ENCODE measurements around the gene KLF8. TPM values are rescaled to one million over a fixed set of nuclear protein-coding genes. Genes with fewer than 3 reads are reported as not detected.
A peak's percentile ranks its signal among the peaks of the same experiment; 100 is the strongest.
"Not testable (repeated sequence)": the region's sequence is repeated elsewhere in the genome, so short reads cannot be mapped to it uniquely, and the experiment has no call there.

The KLF8 gene
- total RNA-seq: 3.1 TPM
- long read RNA-seq: 0 reads

GRCh38 chrX:56232221-56233082 is at the start of gene KLF8:
TSS of gene KLF8 (plus strand) at chrX:56232356. CDS start at chrX:56233335, 979 bp downstream.
- peak; percentile 64 for DNase-seq (ENCODE audit: missing footprints)
- ATAC-seq: peak; percentile 79
- intact Hi-C loops (cut with DNase I): loop anchor here (10.0 kb wide), 1 partner anchor 1098 kb away; no protein-coding TSS in a partner anchor

- intact Hi-C loops (cut with DNase I); ATAC-seq; DNase-seq (ENCODE audit: missing footprints): not testable (repeated sequence)
Measured at GRCh38 chrX:56206945-56207344, 25.2 kb upstream of the KLF8 start.

DNA sequence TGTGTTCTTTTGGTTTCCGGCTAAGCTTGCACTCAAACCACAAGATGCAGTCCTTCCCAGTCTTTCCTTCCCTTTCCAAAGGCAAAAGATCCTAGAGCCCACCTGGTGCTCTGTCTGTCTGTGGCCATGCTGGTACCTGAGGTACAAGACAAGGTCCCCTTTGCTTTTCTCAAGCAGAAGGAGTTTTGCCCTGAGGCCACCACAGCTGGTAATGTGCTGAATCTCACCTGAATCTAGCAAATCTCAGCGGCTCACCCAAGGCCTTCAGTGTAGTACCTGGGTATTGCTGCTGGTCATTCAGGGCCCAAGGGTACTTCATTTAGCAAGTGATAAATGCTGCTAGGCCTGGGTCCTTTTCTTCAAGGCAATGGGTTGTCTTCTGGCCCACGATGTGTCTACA is 20.5 kb upstream of the KLF8 start:
- DNase-seq (ENCODE audit: missing footprints) (no peak), ATAC-seq (no peak)
- intact Hi-C loops (cut with DNase I): no loop called here

- intact Hi-C loops (cut with DNase I): no loop called here
Measured at GRCh38 chrX:56216332-56216731, 15.8 kb upstream of the KLF8 start.

DNA sequence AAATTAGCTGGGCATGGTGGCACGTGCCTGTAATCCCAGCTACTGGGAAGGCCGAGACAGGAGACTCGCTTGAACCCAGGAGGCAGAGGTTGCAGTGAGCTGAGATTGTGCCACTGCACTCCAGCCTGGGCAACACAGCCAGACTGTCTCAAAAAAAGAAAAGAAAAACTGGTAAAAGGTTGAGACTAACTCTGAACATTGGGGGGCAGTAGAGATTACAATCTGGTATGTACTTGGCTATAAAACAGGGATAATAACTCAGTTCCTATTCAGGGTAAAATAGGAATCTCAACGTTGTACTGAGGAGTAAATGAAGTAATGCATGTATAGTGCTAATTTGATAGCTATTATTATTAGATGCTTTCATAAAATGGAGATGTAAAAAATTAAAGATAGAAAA is 12.5 kb upstream of the KLF8 start:
- ATAC-seq (no peak), DNase-seq (ENCODE audit: missing footprints) (no peak)
- intact Hi-C loops (cut with DNase I): no loop called here

More at GRCh38 chrX:56216332-56216731, 15.8 kb upstream of the KLF8 start:
- DNase-seq (ENCODE audit: missing footprints) (no peak), ATAC-seq (no peak)

GRCh38 chrX:56221101-56221500 is 11.1 kb upstream of the KLF8 start:
- intact Hi-C loops (cut with DNase I): no loop called here
- ATAC-seq (no peak), DNase-seq (ENCODE audit: missing footprints) (no peak)

- DNase-seq (ENCODE audit: missing footprints) (no peak), ATAC-seq (no peak)
- intact Hi-C loops (cut with DNase I): no loop called here
Measured at GRCh38 chrX:56222473-56223000, 9.6 kb upstream of the KLF8 start.

GRCh38 chrX:56226980-56227379 is 5.2 kb upstream of the KLF8 start:
- intact Hi-C loops (cut with DNase I): no loop called here
- no peak for DNase-seq (ENCODE audit: missing footprints)
- ATAC-seq: no peak

GRCh38 chrX:56228914-56229313 is 3.2 kb upstream of the KLF8 start:
- intact Hi-C loops (cut with DNase I): no loop called here
- DNase-seq (ENCODE audit: missing footprints): no peak
- ATAC-seq: peak; percentile 57

GRCh38 chrX:56231537-56232090 is 542 bp upstream of the KLF8 start:
- intact Hi-C loops (cut with DNase I): loop anchor here (10.0 kb wide), 1 partner anchor 1097 kb away; no protein-coding TSS in a partner anchor
- DNase-seq (ENCODE audit: missing footprints): no peak
- no peak for ATAC-seq

- DNase-seq (ENCODE audit: missing footprints) (no peak), ATAC-seq (no peak)
- intact Hi-C loops (cut with DNase I): loop anchor here (10.0 kb wide), 1 partner anchor 1098 kb away; no protein-coding TSS in a partner anchor
Measured at GRCh38 chrX:56233100-56233499, 944 bp downstream of the KLF8 start.

DNA sequence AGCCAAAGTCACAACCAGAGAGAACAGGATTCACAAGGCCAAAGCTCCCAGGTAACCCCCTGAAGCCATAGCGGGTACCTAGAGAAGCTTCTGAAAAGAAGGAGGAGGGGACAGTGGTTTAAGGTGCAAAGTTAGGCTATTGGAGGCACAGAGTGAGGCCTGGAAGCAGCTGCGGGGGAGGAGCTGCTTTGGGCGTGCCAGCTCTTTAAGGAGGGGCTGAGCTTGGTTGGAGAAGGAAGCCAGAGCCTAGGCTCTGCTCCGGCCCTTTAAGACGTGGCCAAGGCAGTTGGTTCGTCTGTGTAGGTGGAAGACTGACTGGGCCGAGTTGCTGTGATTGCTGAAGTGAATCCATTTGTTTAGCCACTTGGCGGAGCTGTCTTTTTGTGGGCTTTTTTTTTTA is 1.5 kb downstream of the KLF8 start:
- intact Hi-C loops (cut with DNase I): loop anchor here (10.0 kb wide), 1 partner anchor 1099 kb away; no protein-coding TSS in a partner anchor

DNA sequence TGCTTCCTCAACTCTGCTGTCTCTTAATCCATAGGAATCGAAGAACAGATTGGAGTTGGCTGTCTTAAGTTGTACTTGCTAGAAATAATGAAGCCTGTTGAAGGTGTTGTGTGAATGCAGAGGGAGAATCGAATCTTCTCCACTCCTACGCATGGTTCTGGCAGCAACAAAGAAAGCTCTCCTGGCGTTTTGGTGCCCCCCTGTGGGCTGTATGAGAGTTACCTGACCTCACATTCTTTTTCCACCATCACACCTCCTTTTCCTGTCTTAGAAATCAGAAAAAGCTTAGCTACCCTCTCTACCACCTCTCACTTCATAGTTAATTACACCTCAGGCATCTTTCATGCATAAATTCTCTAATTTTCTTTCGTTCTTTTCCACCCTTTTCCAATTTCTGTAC is 16.3 kb downstream of the KLF8 start:
- ATAC-seq (no peak), DNase-seq (ENCODE audit: missing footprints) (no peak)
- intact Hi-C loops (cut with DNase I): loop anchor here (10.0 kb wide), 1 partner anchor 524 kb away; no protein-coding TSS in a partner anchor

More for the DNA sequence above, 1.5 kb downstream of the KLF8 start:
- peak; percentile 91 for ATAC-seq
- peak; percentile 75 for DNase-seq (ENCODE audit: missing footprints)

GRCh38 chrX:56253832-56254703 is 21.9 kb downstream of the KLF8 start:
- intact Hi-C loops (cut with DNase I): no loop called here
- ATAC-seq: no peak
- no peak for DNase-seq (ENCODE audit: missing footprints)

- ATAC-seq (no peak), DNase-seq (ENCODE audit: missing footprints) (no peak)
- intact Hi-C loops (cut with DNase I): no loop called here
Measured at GRCh38 chrX:56268888-56269287, 36.7 kb downstream of the KLF8 start.

GRCh38 chrX:56278692-56279091 is 46.5 kb downstream of the KLF8 start:
- ATAC-seq (no peak), DNase-seq (ENCODE audit: missing footprints) (no peak)
- intact Hi-C loops (cut with DNase I): no loop called here

GRCh38 chrX:56279863-56280262 is 47.7 kb downstream of the KLF8 start:
- ATAC-seq (no peak), DNase-seq (ENCODE audit: missing footprints) (no peak)
- intact Hi-C loops (cut with DNase I): loop anchor here (5.0 kb wide), 1 partner anchor 447 kb away; the partner anchor contains the start of gene NBDY

DNA sequence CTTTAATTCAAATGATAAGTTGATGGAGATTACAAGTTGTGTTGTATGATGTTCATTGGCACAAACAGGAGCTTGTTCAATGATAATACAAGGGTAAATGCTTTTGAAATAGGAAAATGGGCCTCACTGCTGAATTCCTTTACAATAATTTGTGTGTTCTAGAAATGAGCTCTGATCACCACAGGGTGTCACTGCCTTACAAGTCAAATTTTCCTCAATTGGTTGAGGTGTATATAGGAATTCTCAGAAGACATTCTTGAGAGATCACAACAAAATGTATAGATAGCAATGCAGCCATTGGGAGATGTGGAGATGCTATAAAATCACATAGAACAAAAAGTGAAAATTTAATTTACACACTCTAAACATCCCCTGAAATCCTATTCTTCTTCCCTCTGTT is 49.6 kb downstream of the KLF8 start:
- intact Hi-C loops (cut with DNase I): loop anchor here (5.0 kb wide), 1 partner anchor 446 kb away; the partner anchor contains the start of gene NBDY
- DNase-seq (ENCODE audit: missing footprints) (no peak), ATAC-seq (no peak)

DNA sequence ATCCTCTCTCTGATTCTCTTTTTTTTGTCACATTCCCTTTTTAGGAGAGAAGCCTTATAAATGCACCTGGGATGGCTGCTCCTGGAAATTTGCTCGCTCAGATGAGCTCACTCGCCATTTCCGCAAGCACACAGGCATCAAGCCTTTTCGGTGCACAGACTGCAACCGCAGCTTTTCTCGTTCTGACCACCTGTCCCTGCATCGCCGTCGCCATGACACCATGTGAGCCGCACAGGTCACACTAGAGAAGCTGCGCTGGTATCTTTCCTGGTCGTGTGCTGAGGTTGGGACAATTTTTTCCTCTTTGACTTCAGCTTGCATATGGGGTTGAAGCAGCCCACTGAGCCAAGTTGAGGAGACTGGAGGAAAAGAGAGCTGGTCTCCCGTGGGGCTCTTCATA is 52.1 kb downstream of the KLF8 start:
- intact Hi-C loops (cut with DNase I): loop anchor here (5.0 kb wide), 1 partner anchor 443 kb away; the partner anchor contains the start of gene NBDY
- DNase-seq (ENCODE audit: missing footprints): no peak
- ATAC-seq: no peak
